Stimulated activated CD8-positive, alpha-beta memory T cell treated with anti-CD3 and anti-CD28 coated beads, Interleukin-15, amount 100 ng/mL, for 48 hours (primary cell): ENCODE results near the gene C6orf47.

Experiments
- DNase-seq, 2 donors: peaks; one replicate each; pipeline ENCODE4 v3.0.0-alpha.2; 2020; ENCODE audit warnings: low read depth in 2 of 2

The C6orf47 gene

DNA sequence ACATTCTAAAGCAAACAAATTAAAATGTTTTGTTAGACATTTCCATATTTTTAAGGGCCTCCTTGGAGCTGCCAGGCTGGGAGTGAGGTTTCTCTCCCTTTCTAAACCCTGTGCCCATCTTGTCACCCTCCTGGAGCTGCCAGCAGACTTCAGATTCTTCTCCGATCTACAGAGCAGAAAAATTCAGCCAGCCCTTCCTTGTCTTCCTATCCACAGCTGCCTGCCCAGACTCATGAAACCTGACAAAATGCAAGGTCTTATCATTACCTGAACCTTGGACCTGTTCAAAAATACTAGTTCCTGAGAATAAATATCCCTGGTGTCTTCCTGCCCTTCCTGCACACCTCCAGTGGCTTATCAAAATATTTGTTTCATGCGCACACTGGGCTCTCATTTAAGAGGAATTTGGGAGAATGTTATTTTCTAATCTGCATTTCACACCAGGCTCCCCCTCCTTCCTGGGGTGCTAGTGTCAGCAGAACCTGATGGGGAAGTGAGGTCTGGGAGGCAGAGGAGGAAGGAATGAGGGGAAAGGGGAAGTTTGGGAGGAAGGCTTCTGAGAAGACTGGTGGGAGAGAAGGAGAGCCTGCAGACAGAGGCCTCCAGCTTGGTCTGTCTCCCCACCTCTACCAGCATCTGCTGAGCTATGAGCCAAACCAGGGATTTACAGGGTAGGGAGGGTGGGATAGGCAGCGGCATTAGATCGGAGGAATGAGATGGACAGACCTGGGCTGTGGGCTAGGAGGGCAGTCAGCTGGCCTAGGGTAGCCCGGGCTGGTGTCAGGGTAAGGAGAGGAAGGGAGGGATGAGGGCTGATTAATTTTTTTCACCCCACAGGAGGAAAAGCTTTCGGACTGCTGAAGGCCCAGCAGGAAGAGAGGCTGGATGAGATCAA lies 45.6 kb downstream of the C6orf47 start, which contains the start of gene AIF1:
TSS of gene AIF1 (plus strand) at position 551 of the 895 bp plus-strand sequence. CDS start at position 647, 96 bp downstream.
- DNase-seq = no peak

DNA sequence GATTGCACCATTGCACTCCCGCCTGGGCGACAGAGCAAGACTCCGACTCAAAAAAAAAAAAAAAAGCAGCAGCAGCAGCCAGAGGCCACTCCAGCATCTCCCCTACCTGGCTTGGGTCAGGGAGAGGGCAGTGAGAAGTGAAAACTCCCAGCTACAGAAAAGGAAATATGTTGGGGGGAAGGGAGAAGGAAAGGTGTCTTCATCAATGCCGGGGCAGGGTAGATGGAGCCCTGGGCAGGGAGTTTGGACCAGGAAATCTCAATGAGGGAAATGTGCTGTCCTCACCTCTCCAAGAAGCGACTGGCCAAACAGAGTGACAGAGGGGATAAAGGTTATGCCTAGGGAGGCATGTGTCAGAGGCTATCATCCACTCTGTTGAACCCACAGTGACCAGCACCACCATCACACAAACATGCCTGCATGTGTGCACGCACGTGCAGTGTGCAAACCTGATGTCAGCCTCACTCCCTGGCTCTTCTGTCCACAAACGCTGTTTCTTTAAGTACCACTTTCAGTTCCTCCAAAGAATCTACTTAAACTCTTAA lies 46.4 kb downstream of the C6orf47 start:
- DNase-seq = no peak

- DNase-seq = no peak
These were observed 49.6 kb downstream of the C6orf47 start for GRCh38 chr6:31610968-31611367.

DNA sequence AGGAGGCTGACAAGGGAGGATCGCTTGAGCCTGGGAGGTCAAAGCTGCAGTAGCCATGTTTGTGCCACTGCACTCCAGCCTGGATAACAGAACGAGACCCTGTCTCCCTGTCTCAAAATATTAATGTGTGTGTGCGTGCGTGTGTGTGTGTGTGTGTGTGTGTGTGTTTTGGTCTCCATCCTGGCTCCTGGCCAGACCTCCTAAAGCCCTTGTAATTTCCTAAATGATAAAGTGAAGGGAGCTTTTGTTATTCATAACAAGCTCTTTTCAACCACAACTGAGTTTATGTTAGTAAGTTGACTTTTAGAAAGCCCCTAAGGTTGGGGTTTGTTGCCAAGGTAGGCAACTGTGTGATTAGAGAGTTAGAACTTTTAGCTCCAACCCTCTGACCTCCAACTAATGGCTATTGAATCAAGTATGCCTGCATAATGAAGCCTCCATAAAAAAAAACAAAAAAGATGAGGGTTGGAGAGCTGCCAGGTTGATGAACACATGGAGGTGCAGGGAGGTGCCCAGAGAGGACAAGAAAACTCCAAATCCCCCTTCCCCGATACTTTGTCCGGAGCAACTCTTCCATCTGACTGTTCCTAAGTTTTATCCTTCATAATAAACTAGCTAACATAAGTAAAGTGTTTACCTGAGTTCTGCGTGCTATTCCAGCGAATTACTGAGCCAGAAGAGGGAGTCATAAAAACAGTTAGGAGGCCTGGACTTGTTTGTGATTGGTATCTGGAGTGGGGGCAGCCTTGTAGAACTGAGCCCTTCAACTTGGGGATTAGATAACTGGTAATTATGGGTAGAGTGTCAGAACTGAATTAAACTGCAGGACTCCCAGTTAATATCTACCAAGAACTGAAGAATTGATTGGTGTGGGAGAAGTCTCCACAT lies 50.8 kb downstream of the C6orf47 start:
- DNase-seq = no peak
